HepG2 (cell line): ENCODE data around the gene ENG. TPM values are rescaled to one million over a fixed set of nuclear protein-coding genes. Genes with fewer than 3 reads are reported as not detected.

Experiments
- ATAC-seq: fragments of 200-7000 bp; cut with Tn5 transposase; 3 replicates; pipeline ENCODE4 v1.9.1; 2020; ENCODE audit warnings: mild to moderate bottlenecking, moderate library complexity
- BruUV-seq: library from RNA; stranded (reverse); fragments of 400-500 nt; replicated peaks from 2 replicates; lab custom pipeline; 2021; lab: Mats Ljungman, UMichigan
- CTCF ChIA-PET: fragments of 300-600 bp; formaldehyde crosslinking; extraction: SDS; loops from one replicate; lab custom pipeline; 2021; ENCODE audit warnings: low total read pairs, inconsistent platforms, low intra/inter-chr PET ratio; lab: Yijun Ruan, JAX
- POLR2A ChIA-PET: fragments of 350-600 bp; sonication (Branson Sonifier 250); formaldehyde crosslinking; loops from one replicate; lab custom pipeline; 2020; ENCODE audit warnings: antibody characterized with exemption, inconsistent platforms; lab: Yijun Ruan, JAX
- DNase-seq: peaks from one replicate; pipeline ENCODE4 v3.0.0-alpha.2; 2015; ENCODE audit warnings: low spot score
- FAIRE-seq: peaks from 3 replicates; lab custom pipeline; 2011; peaks lifted over from hg19 to GRCh38; lab: Jason Lieb, UNC
- H2AFZ ChIP-seq: one replicate; pipeline ENCODE4 v1.6.1; 2011; ENCODE audit warnings: low read length, inconsistent platforms
- H3K27ac ChIP-seq: fragments of 300-600 bp; 3 replicates; pipeline ENCODE4 v1.8.0; 2011; ENCODE audit warnings: mixed run types, mild to moderate bottlenecking, mixed read lengths, low read length, inconsistent platforms; ENCODE audit not compliant: insufficient read depth; ENCODE audit errors: extremely low read length
- H3K27me3 ChIP-seq, 2 experiments: fragments of 200-600 bp in 1 of 2; 2 replicates in 1 of 2; 3 replicates in 1 of 2; pipeline versions ENCODE4 v1.6.0 to v1.8.0; 2011; ENCODE audit warnings: low read length in 2 of 2, mild to moderate bottlenecking in 2 of 2, moderate library complexity in 2 of 2, inconsistent platforms in 1 of 2; ENCODE audit not compliant: insufficient read depth in 2 of 2, control insufficient read depth in 1 of 2
- H3K36me3 ChIP-seq, 2 experiments: fragments of 200-600 bp in 1 of 2; replicated peaks in 1 of 2; 2 replicates in 1 of 2; 3 replicates in 1 of 2; pipeline versions ENCODE4 v1.5.1 to v1.8.0; 2011; ENCODE audit warnings: low read length in 2 of 2, inconsistent platforms in 1 of 2; ENCODE audit not compliant: insufficient read depth in 2 of 2, control insufficient read depth in 1 of 2
- H3K4me1 ChIP-seq: 2 replicates; pipeline ENCODE4 v1.5.1; 2012; ENCODE audit warnings: low read length, inconsistent platforms; ENCODE audit not compliant: insufficient read depth
- H3K4me2 ChIP-seq: 2 replicates; pipeline ENCODE4 v1.6.0; 2011; ENCODE audit warnings: low read depth, low read length, inconsistent platforms
- H3K4me3 ChIP-seq, 3 experiments: fragments of 200-600 bp in 1 of 3; sonication (generic), shearing (Covaris generic) in 1 of 3; replicated peaks in 1 of 3; 2 replicates each; pipeline ENCODE4 v1.5.1; 2011 to 2016; ENCODE audit warnings: low read length in 3 of 3, inconsistent platforms in 2 of 3, low read depth in 2 of 3, mild to moderate bottlenecking in 2 of 3, control low read depth in 1 of 3, mixed read lengths in 1 of 3; ENCODE audit not compliant: insufficient read depth in 1 of 3
- H3K79me2 ChIP-seq: one replicate; pipeline ENCODE4 v1.6.1; 2011; ENCODE audit warnings: low read length, inconsistent platforms; ENCODE audit not compliant: insufficient read depth
- H3K9ac ChIP-seq: 2 replicates; pipeline ENCODE4 v1.6.0; 2011; ENCODE audit warnings: mild to moderate bottlenecking, low read depth, low read length, inconsistent platforms; ENCODE audit not compliant: insufficient read depth
- H3K9me3 ChIP-seq: 2 replicates; pipeline ENCODE4 v1.5.1; 2012; ENCODE audit warnings: mild to moderate bottlenecking, low read length
- H4K20me1 ChIP-seq: 2 replicates; pipeline ENCODE4 v1.6.0; 2011; ENCODE audit warnings: inconsistent platforms, mild to moderate bottlenecking, low read length, moderate library complexity; ENCODE audit not compliant: insufficient read depth
- ATAD3A ChIP-seq: sonication (generic); formaldehyde crosslinking; IDR thresholded peaks from 2 replicates; pipeline ENCODE4 v1.4.0; 2020; ENCODE audit warnings: missing genetic modification reagents
- FLYWCH1 ChIP-seq: sonication (generic); formaldehyde crosslinking; IDR thresholded peaks from 2 replicates; pipeline ENCODE4 v1.8.1; 2023; ENCODE audit warnings: mild to moderate bottlenecking, missing genetic modification reagents
- MAX ChIP-seq: IDR thresholded peaks from 2 replicates; pipeline ENCODE4 v1.6.1; 2012; ENCODE audit warnings: inconsistent platforms
- MED8 ChIP-seq: sonication (generic); formaldehyde crosslinking; IDR thresholded peaks from 2 replicates; pipeline ENCODE4 v1.8.1; 2023; ENCODE audit warnings: mild to moderate bottlenecking, missing genetic modification reagents; ENCODE audit not compliant: insufficient replicate concordance
- MZF1 ChIP-seq: sonication (generic); formaldehyde crosslinking; IDR thresholded peaks from 2 replicates; pipeline ENCODE4 v1.8.1; 2023; ENCODE audit warnings: mild to moderate bottlenecking, missing genetic modification reagents, borderline replicate concordance
- NFKB2 ChIP-seq: sonication (generic); formaldehyde crosslinking; IDR thresholded peaks from 2 replicates; pipeline ENCODE4 v1.4.0; 2020; ENCODE audit warnings: missing genetic modification reagents, borderline replicate concordance
- RARG ChIP-seq: sonication (generic); formaldehyde crosslinking; IDR thresholded peaks from 2 replicates; pipeline ENCODE4 v1.4.0; 2020; ENCODE audit warnings: low read depth, mild to moderate bottlenecking, missing genetic modification reagents
- ZNF260 ChIP-seq: sonication (generic); formaldehyde crosslinking; IDR thresholded peaks from 2 replicates; pipeline ENCODE4 v1.4.0; 2020; ENCODE audit warnings: missing genetic modification reagents, low read depth, mild to moderate bottlenecking, borderline replicate concordance
- ZNF430 ChIP-seq: sonication (generic); formaldehyde crosslinking; IDR thresholded peaks from 2 replicates; pipeline ENCODE4 v1.9.0; 2021; ENCODE audit warnings: mild to moderate bottlenecking, missing genetic modification reagents
- ZNF451 ChIP-seq: sonication (generic); formaldehyde crosslinking; IDR thresholded peaks from 2 replicates; pipeline ENCODE4 v1.5.0; 2020; ENCODE audit warnings: mild to moderate bottlenecking, missing genetic modification reagents
- ZNF552 ChIP-seq: sonication (generic); formaldehyde crosslinking; IDR thresholded peaks from 2 replicates; pipeline ENCODE4 v1.9.0; 2022; ENCODE audit warnings: missing genetic modification reagents, mild to moderate bottlenecking, borderline replicate concordance
- ZNF580 ChIP-seq: IDR thresholded peaks from 2 replicates; pipeline ENCODE4 v1.6.1; 2016; ENCODE audit warnings: low read depth, borderline replicate concordance
- WGBS: methylation state at CpG from one replicate; pipeline ENCODE4 v1.1.6; 2017; ENCODE audit warnings: low lambda C conversion rate; 5-methylcytosine and 5-hydroxymethylcytosine counted together
- in situ Hi-C: cut with HindIII; loops from 2 replicates; pipeline ENCODE4 v1.10.0; 2017; ENCODE audit warnings: low pct_unique_long_range_greater_than_20kb; ENCODE audit not compliant: extremely low pct_ligation_motif_present
- intact Hi-C: fragments of 100-400 bp; cut with micrococcal nuclease; formaldehyde crosslinking; loops from one replicate; pipeline ENCODE4 v1.10.0; 2022; ENCODE audit not compliant: unreplicated experiment
- polyA plus RNA-seq, 8 experiments: library from polyadenylated mRNA; depleted of rRNA in 3 of 8; stranded (reverse) in 7 of 8; unstranded in 1 of 8; fragments of >200 nt; fragmentation: Illumina TruSeq in 4 of 8; extraction: Trizol in 4 of 8; gene quantifications; 2 replicates each; pipeline versions ENCODE4 v1.2.1 to v1.2.3, GENCODE V29; 2011 to 2016; ENCODE audit warnings: low read depth in 4 of 8, missing spikeins in 1 of 8, mixed read lengths in 1 of 8; ENCODE audit not compliant: insufficient read depth in 1 of 8
- total RNA-seq, 5 experiments: library from RNA; depleted of rRNA; stranded (reverse); fragments of >200 nt; fragmentation: Illumina TruSeq; extraction: Trizol; gene quantifications; 2 replicates each; pipeline ENCODE4 v1.2.3, GENCODE V29; 2016; ENCODE audit warnings: low read depth in 1 of 5

ENG gene
- total and polyA plus RNA-seq, 2 of the 13 experiments (the other 11 are each of a cell fraction or from before 2014, with no cell fraction given): 0.02 to 1.1 TPM

- TF ChIP-seq ZNF580 (CRISPR knock-in tag): no peak
- TF ChIP-seq ZNF552 (CRISPR knock-in tag): no peak
- TF ChIP-seq MZF1 (CRISPR knock-in tag): no peak
- TF ChIP-seq MED8 (CRISPR knock-in tag): no peak
- no peak for TF ChIP-seq ZNF430 (CRISPR knock-in tag)
- no peak for TF ChIP-seq ZNF451 (CRISPR knock-in tag)
- TF ChIP-seq ZNF260 (CRISPR knock-in tag): no peak
- no peak for TF ChIP-seq MAX
- TF ChIP-seq NFKB2 (CRISPR knock-in tag): no peak
- TF ChIP-seq RARG (CRISPR knock-in tag): no peak
- no peak for TF ChIP-seq FLYWCH1 (CRISPR knock-in tag)
- TF ChIP-seq ATAD3A (CRISPR knock-in tag): no peak
- Histone ChIP-seq H3K9ac (no peak overlapping the region), H3K27me3 (no peaks in the 10 kb centered on the region), H3K79me2 (no peaks in the 10 kb centered on the region), H2AFZ (no peak overlapping the region), H3K36me3 (peaks cover 9 to 19% of the 10 kb centered on the region in 2 experiments; a peak in 4 of 5 replicates), H3K27ac (no peak overlapping the region), H3K4me1 (peaks cover 4% of the 10 kb centered on the region; the same call in 1 of the 2 replicates), H3K9me3 (no peaks in the 10 kb centered on the region), H3K4me2 (no peak overlapping the region), H3K4me3 (no peak overlapping the region), H4K20me1 (no peaks in the 10 kb centered on the region)
- intact Hi-C loops (no loop called here), in situ Hi-C loops (no loop called here)
- no TSS peak for BruUV-seq
- FAIRE-seq: no peak
- no peak; the same call in none of the 3 replicates for ATAC-seq
- POLR2A ChIA-PET: interaction anchor here (1.7 to 2.7 kb wide), 2 partner anchors 10 to 13 kb away, joined by 4 to 12 read pairs; no protein-coding TSS in a partner anchor
- CTCF ChIA-PET: no interaction called here
- no peak for DNase-seq
- 95% methylated on average over 11 of the region's 11 CpGs for WGBS
Measured at GRCh38 chr9:127884427-127884911, 30.0 kb upstream of the ENG start.
